Measurements from ENCODE around the gene HENMT1.

GRCh38 chr1:108617008-108617723 lies 43.7 kb downstream of the HENMT1 start:
- TF ChIP-seq POLR2A (IDR thresholded peaks at IDR 0.05), result no peak
- TF ChIP-seq CTCF (IDR thresholded peaks at IDR 0.05), result no peak

Data from testis (tissue), 2 donors.